Fibroblast of skin of right quadriceps (primary cell): Measurements from ENCODE around the gene SPECC1.
"Not testable (repeated sequence)": the region's sequence is repeated elsewhere in the genome, so short reads cannot be mapped to it uniquely, and the experiment has no call there.

Experiments
- DNase-seq: peaks from one replicate; pipeline ENCODE4 v3.0.0-alpha.2; 2013

Gene SPECC1

DNA sequence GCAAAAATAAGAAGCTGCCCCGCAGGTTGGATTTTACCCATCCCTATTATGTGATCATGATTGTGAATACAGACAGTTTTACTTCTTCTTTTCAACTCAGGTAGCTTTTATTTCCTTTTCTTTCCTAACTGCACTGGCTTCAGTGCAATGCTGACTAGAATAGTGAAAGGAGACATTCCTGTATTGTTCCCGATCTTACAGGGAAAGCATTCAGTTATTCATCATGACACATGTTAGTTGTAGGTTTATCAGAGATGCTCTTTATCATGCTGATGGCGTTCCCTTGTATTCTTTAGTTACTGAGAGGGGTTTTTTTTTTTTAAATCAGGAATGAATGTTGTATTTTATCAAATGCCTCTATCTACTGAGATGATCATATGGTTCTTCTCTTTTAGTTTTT lies 343.4 kb downstream of the SPECC1 start:
- not testable (repeated sequence) for DNase-seq

- not testable (repeated sequence) for DNase-seq
Observed at GRCh38 chr17:20363846-20364245, 354.7 kb downstream of the SPECC1 start.
